Thyroid gland (tissue), 4 donors: ENCODE results near the gene PRDM11. TPM values are rescaled to one million over a fixed set of nuclear protein-coding genes. Genes with fewer than 3 reads are reported as not detected.

Experiments
- DNase-seq, 2 donors: peaks; one replicate each; pipeline ENCODE4 v3.0.0-alpha.2; 2019
- H3K27ac ChIP-seq, 3 donors: fragments of 200-600 bp; sonication (generic); 1 replicate in 2 of 3; 2 replicates in 1 of 3; pipeline ENCODE4 v1.5.1; 2016 to 2019; ENCODE audit warnings: mild to moderate bottlenecking in 1 of 3, moderate library complexity in 1 of 3
- H3K27me3 ChIP-seq: fragments of 200-600 bp; sonication (generic); one replicate; pipeline ENCODE4 v1.5.1; 2019
- H3K36me3 ChIP-seq, 2 donors: fragments of 200-600 bp; sonication (generic); one replicate each; pipeline ENCODE4 v1.5.1; 2016 to 2019
- H3K4me1 ChIP-seq, 2 donors: fragments of 200-600 bp; sonication (generic); one replicate each; pipeline ENCODE4 v1.5.1; 2017 to 2019
- H3K4me3 ChIP-seq, 3 donors: fragments of 200-600 bp; sonication (generic); replicated peaks in 1 of 3; 1 replicate in 2 of 3; 2 replicates in 1 of 3; pipeline ENCODE4 v1.5.1; 2016; ENCODE audit warnings: mild to moderate bottlenecking in 1 of 3
- H3K9me3 ChIP-seq: fragments of 200-600 bp; sonication (generic); one replicate; pipeline ENCODE4 v1.5.1; 2017
- CTCF ChIP-seq, 6 experiments: fragments of 200-600 bp in 3 of 6; fragments of 450-650 bp in 3 of 6; sonication (generic) in 3 of 6; IDR thresholded peaks; one replicate each; pipeline ENCODE4 v1.5.1; 2016 to 2019; ENCODE audit warnings: antibody characterized with exemption in 6 of 6, mild to moderate bottlenecking in 2 of 6, inconsistent platforms in 1 of 6, moderate library complexity in 1 of 6
- POLR2A ChIP-seq, 2 donors: fragments of 450-650 bp; IDR thresholded peaks; one replicate each; pipeline ENCODE4 v1.6.1; 2017; ENCODE audit warnings: antibody characterized with exemption in 2 of 2, mild to moderate bottlenecking in 2 of 2, moderate library complexity in 1 of 2
- WGBS, 2 donors: methylation state at CpG; one replicate each; pipeline ENCODE4 v1.1.5; 2017; 5-methylcytosine and 5-hydroxymethylcytosine counted together
- intact Hi-C: fragments of 100-400 bp; cut with DNase I; formaldehyde crosslinking; loops from one replicate; pipeline ENCODE4 v1.15.1; 2023
- total RNA-seq, 4 donors: library from RNA; depleted of rRNA; stranded (reverse); fragments of >200 nt; gene quantifications; one replicate each; pipeline ENCODE4 v1.2.3, GENCODE V29; 2016

The PRDM11 gene
- total RNA-seq, 4 donors from 2014 or later, result 8.6 to 53.3 (median 31.0) TPM

DNA sequence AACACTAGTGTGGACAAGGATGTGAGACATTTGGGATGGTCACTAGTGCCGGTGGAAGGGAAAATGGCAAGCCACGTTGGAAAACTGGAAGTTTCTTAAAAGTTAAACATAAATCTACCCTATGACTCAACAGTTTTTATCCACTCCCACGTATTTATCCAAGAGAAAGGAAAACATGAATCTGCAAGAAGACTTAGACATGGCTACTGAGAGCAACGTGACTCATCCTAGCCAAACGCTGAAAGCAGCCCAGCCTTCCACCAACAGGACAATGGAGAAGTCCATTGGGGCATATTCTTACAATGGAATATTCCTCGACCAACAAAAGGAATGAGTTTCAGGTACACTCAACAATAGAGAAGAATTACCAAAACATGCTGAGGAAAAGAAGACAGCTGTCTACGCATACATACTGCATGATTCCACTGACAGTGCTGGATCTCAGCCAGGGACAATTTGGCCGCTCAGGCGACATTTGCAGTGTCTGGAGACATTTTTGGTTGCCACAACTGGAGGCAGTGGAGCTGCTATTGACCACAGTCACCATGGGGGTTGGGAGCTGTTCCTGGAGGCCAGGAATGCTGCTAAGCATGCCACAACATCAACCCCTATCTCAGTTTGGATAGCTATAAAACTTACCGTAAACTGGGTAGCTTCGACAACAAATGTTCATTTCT, 118.5 kb downstream of the PRDM11 start:
- WGBS, 2 donors, result 78 to 81% methylated on average over 11 of the region's 11 CpGs
- H3K27me3 ChIP-seq, result no peaks in the 10 kb centered on the region
- TF ChIP-seq CTCF (IDR thresholded peaks at IDR 0.05) (no peak), POLR2A (IDR thresholded peaks at IDR 0.05) (no peak)

DNA sequence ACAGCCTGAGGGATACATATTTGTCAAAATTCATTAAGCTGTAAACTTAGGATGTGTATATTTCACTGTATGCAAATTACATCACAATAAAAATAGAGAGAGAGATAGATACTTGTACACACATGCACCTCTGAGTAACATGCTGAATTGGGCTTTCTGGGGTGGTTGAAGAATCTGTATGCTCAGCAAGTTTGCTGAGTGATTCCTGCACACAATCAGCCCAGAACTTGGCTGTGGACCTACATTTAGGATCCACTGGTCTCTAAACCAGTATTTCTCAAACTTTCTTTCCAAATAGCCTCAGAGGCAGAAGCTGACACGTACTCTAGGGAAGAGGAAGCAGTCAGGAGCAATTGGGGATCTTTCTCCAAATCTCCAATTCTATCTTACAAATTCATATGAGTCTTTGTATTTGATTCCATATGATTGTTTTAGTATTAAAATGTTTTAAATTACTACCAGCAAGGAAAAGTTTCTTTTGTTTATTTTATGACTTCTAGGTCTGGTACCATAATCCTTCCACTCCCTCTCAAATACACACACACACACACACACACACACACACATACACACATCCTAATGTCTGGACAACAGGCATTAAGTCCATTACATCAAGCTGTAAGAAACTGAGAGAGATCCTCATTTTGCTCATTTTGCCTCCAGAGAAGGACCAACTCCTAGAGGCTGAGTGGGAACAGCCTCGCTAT, 119.7 kb downstream of the PRDM11 start:
- no peak for DNase-seq
- no peaks in the 10 kb centered on the region for H3K36me3 ChIP-seq
- intact Hi-C loops, result no loop called here
- H3K9me3 ChIP-seq, result no peaks in the 10 kb centered on the region
- 93 to 94% methylated on average over 2 of the region's 2 CpGs for WGBS, 2 donors
- no peak for TF ChIP-seq POLR2A (IDR thresholded peaks at IDR 0.05)
- no peak for TF ChIP-seq CTCF (IDR thresholded peaks at IDR 0.05)
- no peak overlapping the region for H3K4me3 ChIP-seq
- no peak overlapping the region for H3K27ac ChIP-seq
- no peaks in the 10 kb centered on the region for H3K4me1 ChIP-seq
- H3K27me3 ChIP-seq, result no peaks in the 10 kb centered on the region

More for the DNA sequence above, 118.5 kb downstream of the PRDM11 start:
- intact Hi-C loops, result no loop called here
- Histone ChIP-seq H3K4me3 (no peak overlapping the region), H3K36me3 (no peaks in the 10 kb centered on the region), H3K27ac (no peak overlapping the region), H3K9me3 (no peaks in the 10 kb centered on the region), H3K4me1 (no peaks in the 10 kb centered on the region)
- DNase-seq, result no peak

- no peak for DNase-seq
- no peaks in the 10 kb centered on the region for H3K36me3 ChIP-seq
- no peaks in the 10 kb centered on the region for H3K27me3 ChIP-seq
- 96 to 100% methylated on average over 1 of the region's 1 CpG for WGBS, 2 donors
- TF ChIP-seq CTCF (IDR thresholded peaks at IDR 0.05) (no peak), POLR2A (IDR thresholded peaks at IDR 0.05) (no peak)
- no peak overlapping the region for H3K27ac ChIP-seq
- no peak overlapping the region for H3K4me3 ChIP-seq
- H3K4me1 ChIP-seq, result no peaks in the 10 kb centered on the region
- H3K9me3 ChIP-seq, result no peaks in the 10 kb centered on the region
- intact Hi-C loops, result no loop called here
Measured at GRCh38 chr11:45266676-45267020, 120.2 kb downstream of the PRDM11 start.

GRCh38 chr11:45267052-45267451, 120.6 kb downstream of the PRDM11 start:
- TF ChIP-seq POLR2A (IDR thresholded peaks at IDR 0.05), result no peak
- peak in 1 of 6 experiments; percentile 25 for TF ChIP-seq CTCF (IDR thresholded peaks at IDR 0.05)
- H3K4me1 ChIP-seq, result no peaks in the 10 kb centered on the region
- no peak overlapping the region for H3K27ac ChIP-seq
- intact Hi-C loops, result no loop called here
- no peak overlapping the region for H3K4me3 ChIP-seq
- WGBS, 2 donors, result 65 to 78% methylated on average over 14 of the region's 14 CpGs
- H3K9me3 ChIP-seq, result no peaks in the 10 kb centered on the region
- no peak for DNase-seq
- H3K27me3 ChIP-seq, result no peaks in the 10 kb centered on the region
- H3K36me3 ChIP-seq, result no peaks in the 10 kb centered on the region

GRCh38 chr11:45267652-45268299, 121.3 kb downstream of the PRDM11 start:
- no peak overlapping the region for H3K27ac ChIP-seq
- intact Hi-C loops, result no loop called here
- H3K36me3 ChIP-seq, result no peaks in the 10 kb centered on the region
- H3K4me1 ChIP-seq, result no peaks in the 10 kb centered on the region
- H3K9me3 ChIP-seq, result no peaks in the 10 kb centered on the region
- no peak for DNase-seq
- no peaks in the 10 kb centered on the region for H3K27me3 ChIP-seq
- TF ChIP-seq CTCF (IDR thresholded peaks at IDR 0.05) (no peak), POLR2A (IDR thresholded peaks at IDR 0.05) (no peak)
- H3K4me3 ChIP-seq, result no peak overlapping the region
- 78 to 79% methylated on average over 13 of the region's 13 CpGs for WGBS, 2 donors
